Mammary epithelial cell (primary cell): ENCODE measurements around the gene TPRG1L.

Experiments
- EZH2 ChIP-seq: IDR thresholded peaks from 2 replicates; pipeline ENCODE4 v1.6.1; 2012; ENCODE audit warnings: low read length, inconsistent platforms, borderline replicate concordance
- TF ChIP-seq, protein P1 (sequence below), 2 donors: IDR thresholded peaks in 1 of 2; conservative IDR thresholded peaks in 1 of 2; 2 replicates each; pipeline ENCODE4 v1.5.1; 2011 to 2012; ENCODE audit warnings: inconsistent platforms in 2 of 2, low read length in 2 of 2, mild to moderate bottlenecking in 2 of 2, control low read depth in 1 of 2, low read depth in 1 of 2; ENCODE audit not compliant: insufficient read depth in 1 of 2; ENCODE audit errors: extremely low read depth in 1 of 2

- TF ChIP-seq, protein P1, sequence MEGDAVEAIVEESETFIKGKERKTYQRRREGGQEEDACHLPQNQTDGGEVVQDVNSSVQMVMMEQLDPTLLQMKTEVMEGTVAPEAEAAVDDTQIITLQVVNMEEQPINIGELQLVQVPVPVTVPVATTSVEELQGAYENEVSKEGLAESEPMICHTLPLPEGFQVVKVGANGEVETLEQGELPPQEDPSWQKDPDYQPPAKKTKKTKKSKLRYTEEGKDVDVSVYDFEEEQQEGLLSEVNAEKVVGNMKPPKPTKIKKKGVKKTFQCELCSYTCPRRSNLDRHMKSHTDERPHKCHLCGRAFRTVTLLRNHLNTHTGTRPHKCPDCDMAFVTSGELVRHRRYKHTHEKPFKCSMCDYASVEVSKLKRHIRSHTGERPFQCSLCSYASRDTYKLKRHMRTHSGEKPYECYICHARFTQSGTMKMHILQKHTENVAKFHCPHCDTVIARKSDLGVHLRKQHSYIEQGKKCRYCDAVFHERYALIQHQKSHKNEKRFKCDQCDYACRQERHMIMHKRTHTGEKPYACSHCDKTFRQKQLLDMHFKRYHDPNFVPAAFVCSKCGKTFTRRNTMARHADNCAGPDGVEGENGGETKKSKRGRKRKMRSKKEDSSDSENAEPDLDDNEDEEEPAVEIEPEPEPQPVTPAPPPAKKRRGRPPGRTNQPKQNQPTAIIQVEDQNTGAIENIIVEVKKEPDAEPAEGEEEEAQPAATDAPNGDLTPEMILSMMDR (conservative IDR thresholded peaks at IDR 0.05 in 1 of 2, IDR thresholded peaks at IDR 0.05 in 1 of 2; ENCODE audit: extremely low read depth in 1 of 2, insufficient read depth in 1 of 2, low read depth in 1 of 2, low read length in 2 of 2) = no peak
- TF ChIP-seq EZH2 = no peak
These were observed 21.8 kb downstream of the TPRG1L start for GRCh38 chr1:3646596-3646995.
